ENCODE results near the gene APLF.

- TF ChIP-seq CTCF (IDR thresholded peaks at IDR 0.05; ENCODE audit: insufficient read depth, low read length, poor library complexity, severe bottlenecking) = no peak
- no peak for TF ChIP-seq EZH2phosphoT487 (conservative IDR thresholded peaks at IDR 0.05; ENCODE audit: low read length)
Observed at GRCh38 chr2:68447118-68447517, 20.3 kb upstream of the APLF start.
